Retina (tissue), 1 donor: ENCODE data around the gene SLC44A3.
"Not testable (repeated sequence)": the region's sequence is repeated elsewhere in the genome, so short reads cannot be mapped to it uniquely, and the experiment has no call there.

ENCODE experiments used
- DNase-seq: peaks from one replicate; pipeline ENCODE4 v3.0.0-alpha.2; 2016

The SLC44A3 gene

DNA sequence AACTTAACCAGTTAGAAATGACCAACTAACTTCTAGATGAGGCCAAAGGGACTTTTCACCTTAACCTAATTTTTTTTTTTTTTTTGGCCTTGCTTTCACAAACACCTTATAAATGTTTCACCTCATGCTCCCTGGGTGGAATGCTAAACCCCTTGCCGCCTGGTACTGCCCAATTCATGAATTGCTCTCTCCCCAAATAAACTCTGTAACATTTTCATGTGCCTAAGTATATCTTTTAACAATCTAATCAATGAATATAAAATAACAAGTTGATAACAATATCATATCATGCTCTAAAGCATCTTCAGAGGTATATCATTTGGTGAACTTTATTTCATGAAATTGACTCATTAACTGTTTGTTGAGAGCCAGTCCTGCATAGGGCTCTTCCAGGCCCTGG is 117.7 kb downstream of the SLC44A3 start:
- no peak for DNase-seq

DNA sequence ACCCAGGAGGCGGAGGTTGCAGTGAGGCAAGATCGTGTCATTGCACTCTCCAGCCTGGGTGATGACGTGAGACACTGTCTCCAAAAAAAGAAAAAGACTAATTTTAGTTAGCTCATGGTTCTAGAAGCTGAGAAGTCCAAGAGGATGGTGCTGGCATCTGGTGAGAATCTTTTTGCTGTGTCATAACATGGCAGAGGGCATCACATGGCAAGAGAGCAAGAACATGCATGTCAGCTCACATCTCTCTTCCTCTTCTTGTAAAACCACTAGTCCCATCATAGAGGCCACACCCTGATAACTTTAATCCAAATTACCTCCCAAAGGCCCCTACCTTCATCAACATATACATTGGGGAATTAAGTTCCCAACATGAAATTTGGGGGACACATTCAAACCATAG is 120.6 kb downstream of the SLC44A3 start:
- DNase-seq: no peak

DNA sequence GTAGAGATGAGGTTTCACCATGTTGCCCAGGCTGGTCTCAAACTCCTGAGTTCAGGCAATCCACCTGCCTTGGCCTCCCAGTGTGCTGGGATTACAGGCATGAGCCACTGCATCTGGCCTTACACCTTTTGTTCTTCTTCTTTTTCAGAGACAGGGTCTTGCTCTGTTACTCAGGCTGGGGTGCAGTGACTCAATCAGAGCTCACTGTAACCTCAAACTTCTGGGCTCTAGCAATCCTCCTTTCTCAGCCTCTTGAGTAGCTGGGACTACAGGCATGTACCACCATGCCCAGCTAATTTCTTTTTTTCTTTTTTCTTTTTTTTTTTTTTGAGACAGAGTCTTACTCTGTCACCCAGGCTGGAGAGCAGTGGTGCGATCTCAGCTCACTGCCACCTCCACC is 121.3 kb downstream of the SLC44A3 start:
- DNase-seq: not testable (repeated sequence)

DNA sequence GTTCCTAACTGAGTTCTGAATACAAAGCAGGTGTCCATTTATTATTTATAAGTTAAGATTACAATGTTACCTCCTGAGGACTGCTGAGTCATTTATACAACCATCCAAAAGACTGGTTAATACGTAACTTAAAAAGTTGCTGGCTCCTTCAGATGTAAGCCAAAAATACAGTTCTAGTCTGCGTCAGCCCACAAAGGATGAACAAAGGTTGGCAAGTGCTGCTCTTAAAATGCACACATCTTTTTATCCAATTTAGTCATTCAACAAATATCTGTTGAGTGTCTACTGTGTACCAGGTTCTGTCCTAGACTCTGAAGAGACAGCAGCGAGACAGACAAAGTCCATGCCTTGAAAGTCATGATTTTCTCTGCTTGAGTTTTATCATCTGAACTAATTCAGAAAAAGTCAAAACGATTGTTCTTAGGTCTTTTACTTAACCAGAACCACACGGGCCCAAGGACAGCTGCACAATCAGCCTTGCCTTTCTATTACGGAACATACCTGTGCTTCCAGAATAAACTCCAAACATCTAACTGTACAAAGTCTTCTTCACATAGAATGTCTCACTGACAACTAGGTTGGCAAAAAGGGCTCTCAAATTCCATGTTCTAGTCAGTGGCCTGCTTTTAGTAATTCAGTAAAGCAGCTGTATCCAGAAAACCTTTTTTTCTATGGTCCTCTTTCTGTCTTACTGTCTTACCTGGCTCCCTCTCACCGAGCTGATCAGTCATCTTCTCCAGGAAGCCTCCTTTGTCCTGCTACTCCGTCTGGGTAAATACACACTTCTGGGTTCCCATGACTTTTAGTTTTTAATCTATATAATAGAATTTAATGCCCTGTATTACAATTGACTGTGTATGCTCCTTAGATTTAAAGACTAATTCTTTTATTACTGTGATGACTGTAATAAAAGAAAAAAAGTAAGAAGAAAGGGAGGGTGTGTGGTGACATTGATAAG is 122.3 kb downstream of the SLC44A3 start:
- no peak for DNase-seq
